GM12801 (cell line): Measurements from ENCODE around the gene PPARD.

Experiments
- CTCF ChIP-seq: IDR thresholded peaks from one replicate; pipeline ENCODE4 v1.5.1; 2011; ENCODE audit warnings: control low read depth; ENCODE audit not compliant: insufficient read length; ENCODE audit errors: extremely low read depth

Gene PPARD

GRCh38 chr6:35412102-35412501, 69.7 kb downstream of the PPARD start:
- no peak for TF ChIP-seq CTCF

GRCh38 chr6:35413911-35414310, 71.6 kb downstream of the PPARD start:
- TF ChIP-seq CTCF, result no peak

GRCh38 chr6:35415065-35415891, 72.9 kb downstream of the PPARD start:
- no peak for TF ChIP-seq CTCF

GRCh38 chr6:35417979-35418661, 75.8 kb downstream of the PPARD start:
- TF ChIP-seq CTCF, result no peak

GRCh38 chr6:35419417-35419816, 77.1 kb downstream of the PPARD start:
- TF ChIP-seq CTCF, result no peak

- TF ChIP-seq CTCF, result no peak
These were observed 77.6 kb downstream of the PPARD start for GRCh38 chr6:35419961-35420360.

- no peak for TF ChIP-seq CTCF
These were observed 82.9 kb downstream of the PPARD start for GRCh38 chr6:35425284-35425683.
